IMR-90 (cell line): ENCODE data around the gene GSTA4. TPM values are rescaled to one million over a fixed set of nuclear protein-coding genes. Genes with fewer than 3 reads are reported as not detected.
"Not testable (repeated sequence)": the region's sequence is repeated elsewhere in the genome, so short reads cannot be mapped to it uniquely, and the experiment has no call there.

Experiments
- ATAC-seq: fragments of 200-7000 bp; cut with Tn5 transposase; 2 replicates; pipeline ENCODE4 v1.9.1; 2020; ENCODE audit warnings: low read depth, mild to moderate bottlenecking, moderate library complexity
- BruUV-seq: library from RNA; stranded (reverse); fragments of 400-500 nt; replicated peaks from 2 replicates; lab custom pipeline; 2021; lab: Mats Ljungman, UMichigan
- CTCF ChIA-PET: fragments of 300-600 bp; formaldehyde crosslinking; extraction: SDS; loops from one replicate; lab custom pipeline; 2021; ENCODE audit warnings: antibody characterized with exemption; lab: Yijun Ruan, JAX
- POLR2A ChIA-PET: fragments of 300-600 bp; sonication (Branson Sonifier 250); formaldehyde crosslinking; loops from one replicate; lab custom pipeline; 2022; ENCODE audit warnings: antibody characterized with exemption; ENCODE audit not compliant: unreplicated experiment; lab: Charles Lee
- DNase-seq: peaks from one replicate; pipeline ENCODE4 v3.0.0; 2013
- H2AFZ ChIP-seq: replicated peaks from 2 replicates; pipeline ENCODE3; 2013; ENCODE audit warnings: low read length, mild to moderate bottlenecking; ENCODE audit not compliant: poor library complexity
- H2AK5ac ChIP-seq: 2 replicates; pipeline ENCODE4 v1.6.1; 2013; ENCODE audit warnings: low read depth, low read length, inconsistent platforms
- H2AK9ac ChIP-seq: replicated peaks from 2 replicates; pipeline ENCODE3; 2013; ENCODE audit warnings: mild to moderate bottlenecking, low read depth, low read length, moderate library complexity; ENCODE audit not compliant: poor library complexity
- H2BK120ac ChIP-seq: 2 replicates; pipeline ENCODE4 v1.6.1; 2013; ENCODE audit warnings: low read depth, low read length, inconsistent platforms
- H2BK15ac ChIP-seq: 3 replicates; pipeline ENCODE4 v1.6.1; 2013; ENCODE audit warnings: low read depth, low read length, inconsistent platforms
- H2BK20ac ChIP-seq: 2 replicates; pipeline ENCODE4 v1.6.1; 2013; ENCODE audit warnings: low read depth, mild to moderate bottlenecking, inconsistent platforms, low read length, moderate library complexity
- H2BK5ac ChIP-seq: 2 replicates; pipeline ENCODE4 v1.6.1; 2013; ENCODE audit warnings: mild to moderate bottlenecking, low read depth, low read length, inconsistent platforms; ENCODE audit not compliant: poor library complexity, severe bottlenecking
- H3K14ac ChIP-seq: replicated peaks from 2 replicates; pipeline ENCODE4 v1.6.1; 2013; ENCODE audit warnings: low read depth, low read length, inconsistent platforms
- H3K18ac ChIP-seq: 2 replicates; pipeline ENCODE4 v1.6.1; 2013; ENCODE audit warnings: low read depth, low read length, control low read depth
- H3K23ac ChIP-seq: 2 replicates; pipeline ENCODE4 v1.6.1; 2013; ENCODE audit warnings: low read depth, low read length, inconsistent platforms
- H3K27ac ChIP-seq: 2 replicates; pipeline ENCODE4 v1.5.1; 2013; ENCODE audit warnings: mild to moderate bottlenecking, control low read depth, low read length; ENCODE audit not compliant: insufficient read depth
- H3K27me3 ChIP-seq: 2 replicates; pipeline ENCODE4 v1.6.1; 2013; ENCODE audit warnings: low read length; ENCODE audit not compliant: control insufficient read depth, insufficient read depth
- H3K36me3 ChIP-seq: 2 replicates; pipeline ENCODE4 v1.6.1; 2013; ENCODE audit warnings: low read length, mixed read lengths; ENCODE audit not compliant: control insufficient read depth, insufficient read depth
- H3K4ac ChIP-seq: 2 replicates; pipeline ENCODE4 v1.6.1; 2013; ENCODE audit warnings: low read depth, low read length, inconsistent platforms
- H3K4me1 ChIP-seq: 2 replicates; pipeline ENCODE4 v1.6.1; 2013; ENCODE audit warnings: low read length, mixed read lengths; ENCODE audit not compliant: control insufficient read depth, insufficient read depth
- H3K4me2 ChIP-seq: 2 replicates; pipeline ENCODE4 v1.6.1; 2013; ENCODE audit warnings: low read depth, mild to moderate bottlenecking, control low read depth, low read length, moderate library complexity
- H3K4me3 ChIP-seq: 2 replicates; pipeline ENCODE4 v1.5.1; 2013; ENCODE audit warnings: low read depth, mild to moderate bottlenecking, control low read depth, low read length, moderate library complexity; ENCODE audit not compliant: insufficient read depth
- H3K56ac ChIP-seq: 2 replicates; pipeline ENCODE4 v1.6.1; 2013; ENCODE audit warnings: low read length, inconsistent platforms; ENCODE audit not compliant: insufficient read depth; ENCODE audit errors: extremely low read depth
- H3K79me1 ChIP-seq, 2 experiments: 2 replicates each; pipeline ENCODE4 v1.6.1; 2013; ENCODE audit warnings: low read length in 2 of 2, inconsistent platforms in 1 of 2, low read depth in 1 of 2
- H3K9ac ChIP-seq: 2 replicates; pipeline ENCODE4 v1.6.1; 2013; ENCODE audit warnings: low read depth, low read length, control low read depth
- H3K9me1 ChIP-seq: 2 replicates; pipeline ENCODE4 v1.6.1; 2013; ENCODE audit warnings: low read length, inconsistent platforms; ENCODE audit not compliant: insufficient read depth
- H3K9me3 ChIP-seq: 2 replicates; pipeline ENCODE4 v1.6.1; 2013; ENCODE audit warnings: low read length; ENCODE audit not compliant: control insufficient read depth, insufficient read depth
- H4K20me1 ChIP-seq: 2 replicates; pipeline ENCODE4 v1.6.1; 2013; ENCODE audit warnings: low read length, inconsistent platforms; ENCODE audit not compliant: insufficient read depth
- H4K5ac ChIP-seq: 2 replicates; pipeline ENCODE4 v1.6.1; 2013; ENCODE audit warnings: mild to moderate bottlenecking, low read depth, low read length, control low read depth
- H4K8ac ChIP-seq, 2 experiments: 2 replicates each; pipeline ENCODE4 v1.6.1; 2013; ENCODE audit warnings: low read depth in 2 of 2, low read length in 2 of 2, control low read depth in 1 of 2, inconsistent platforms in 1 of 2
- H4K91ac ChIP-seq: 2 replicates; pipeline ENCODE4 v1.6.1; 2013; ENCODE audit warnings: low read depth, low read length, inconsistent platforms; ENCODE audit not compliant: insufficient read depth
- WGBS, 2 experiments: methylation state at CpG; one replicate each; pipeline versions ENCODE4 v1.1.5 to v1.1.7; 2013; ENCODE audit warnings: missing lambda C conversion rate in 2 of 2; ENCODE audit not compliant: insufficient read length in 1 of 2; ENCODE audit errors: extremely low coverage in 2 of 2; 5-methylcytosine and 5-hydroxymethylcytosine counted together
- dilution Hi-C: fragments of 300-500 bp; cut with HindIII; formaldehyde crosslinking; loops from one replicate; pipeline ENCODE4 v1.14.3; 2018; ENCODE audit warnings: low sequenced_read_pairs; ENCODE audit not compliant: unreplicated experiment
- in situ Hi-C: fragments of 300-500 bp; cut with MboI; formaldehyde crosslinking; loops from 3 replicates; pipeline ENCODE4 v1.14.3; 2019; ENCODE audit warnings: low sequenced_read_pairs, inconsistent platforms, mixed read lengths
- intact Hi-C: fragments of 100-400 bp; cut with micrococcal nuclease; formaldehyde crosslinking; loops from 2 replicates; pipeline ENCODE4 v1.10.0; 2022
- polyA plus RNA-seq, 3 experiments: library from polyadenylated mRNA; depleted of rRNA; stranded (reverse); fragments of >200 nt; gene quantifications; 2 replicates each; pipeline ENCODE4 v1.2.3, GENCODE V29; 2012; ENCODE audit warnings: low replicate concordance in 1 of 3
- total RNA-seq: library from RNA; depleted of rRNA; stranded (reverse); fragments of >200 nt; gene quantifications from 2 replicates; pipeline ENCODE4 v1.2.3, GENCODE V29; 2012

The GSTA4 gene
- total and polyA plus RNA-seq, 2 of the 4 experiments (the other 2 are of a cell fraction): 26.9 to 35.6 TPM

- H2AFZ ChIP-seq, H3K23ac ChIP-seq, in situ Hi-C loops, H3K36me3 ChIP-seq, H3K9ac ChIP-seq, H3K18ac ChIP-seq, BruUV-seq, ATAC-seq, H3K79me1 ChIP-seq, H3K9me1 ChIP-seq, H3K4me3 ChIP-seq, DNase-seq, H2BK5ac ChIP-seq, H4K91ac ChIP-seq, H3K4me1 ChIP-seq, H3K9me3 ChIP-seq, H2BK15ac ChIP-seq, H2AK5ac ChIP-seq, H2BK20ac ChIP-seq, H4K8ac ChIP-seq, H2BK120ac ChIP-seq, H3K27ac ChIP-seq, H4K20me1 ChIP-seq, H3K4me2 ChIP-seq, POLR2A ChIA-PET, dilution Hi-C loops, H3K14ac ChIP-seq, H3K56ac ChIP-seq, H4K5ac ChIP-seq, H3K4ac ChIP-seq, H2AK9ac ChIP-seq, H3K27me3 ChIP-seq: not testable (repeated sequence)
- CTCF ChIA-PET: interaction anchor here (0.7 kb wide), 1 partner anchor 14 kb away, joined by 3 read pairs; no protein-coding TSS in a partner anchor
- WGBS, 2 experiments: 57% methylated on average over 2 of the region's 10 CpGs; no CpG with 5 or more reads in 1 of the 2 experiments
- intact Hi-C loops: loop anchor here (5.0 kb wide), 1 partner anchor 39 kb away; no protein-coding TSS in a partner anchor
Measured at GRCh38 chr6:52942821-52943220, 52.3 kb downstream of the GSTA4 start.
